Activated CD4-positive, CD25-positive, alpha-beta regulatory T cell treated with anti-CD3 and anti-CD28 coated beads, Interleukin-2, amount 50 U/mL, for 16 hours (primary cell): ENCODE data around the gene CNPY4.

Experiments used
- DNase-seq: peaks from one replicate; pipeline ENCODE4 v3.0.0-alpha.2; 2020; ENCODE audit warnings: low read depth, low spot score

The CNPY4 gene

DNA sequence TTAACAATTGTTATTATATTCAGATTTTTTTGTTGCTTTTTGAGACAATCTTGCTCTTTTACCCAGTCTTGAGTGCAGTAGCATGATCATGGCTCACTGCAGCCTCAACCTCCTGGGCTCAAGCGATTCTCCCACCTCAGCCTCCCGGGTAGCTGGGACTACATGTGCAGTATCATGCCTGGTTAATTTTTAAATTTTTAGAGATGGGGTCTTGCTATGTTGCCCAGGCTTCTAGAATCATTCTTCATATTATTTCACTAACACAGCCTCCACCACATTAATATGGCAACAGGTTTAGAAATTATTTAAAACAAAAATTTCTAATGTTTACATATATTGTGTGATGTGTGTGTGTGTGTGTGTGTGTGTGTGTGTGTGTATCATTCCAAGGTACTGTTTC is 27.8 kb downstream of the CNPY4 start:
- DNase-seq: no peak

DNA sequence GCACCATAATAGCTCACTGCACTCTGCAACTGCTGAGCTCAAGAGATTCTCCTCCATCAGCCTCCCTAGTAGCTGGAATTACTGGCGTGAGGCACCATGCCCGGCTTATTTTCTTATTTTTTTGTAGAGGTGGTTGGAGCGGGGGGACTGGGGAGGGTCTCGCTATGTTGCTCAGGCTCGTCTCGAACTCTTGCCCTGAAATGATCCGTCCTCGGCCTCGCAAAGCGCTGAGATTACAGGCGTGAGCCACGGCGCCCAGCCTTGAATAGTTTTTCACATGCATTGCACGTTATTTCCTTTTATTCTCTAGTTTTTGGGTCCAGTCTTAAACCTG is 28.8 kb downstream of the CNPY4 start:
- DNase-seq: no peak

DNA sequence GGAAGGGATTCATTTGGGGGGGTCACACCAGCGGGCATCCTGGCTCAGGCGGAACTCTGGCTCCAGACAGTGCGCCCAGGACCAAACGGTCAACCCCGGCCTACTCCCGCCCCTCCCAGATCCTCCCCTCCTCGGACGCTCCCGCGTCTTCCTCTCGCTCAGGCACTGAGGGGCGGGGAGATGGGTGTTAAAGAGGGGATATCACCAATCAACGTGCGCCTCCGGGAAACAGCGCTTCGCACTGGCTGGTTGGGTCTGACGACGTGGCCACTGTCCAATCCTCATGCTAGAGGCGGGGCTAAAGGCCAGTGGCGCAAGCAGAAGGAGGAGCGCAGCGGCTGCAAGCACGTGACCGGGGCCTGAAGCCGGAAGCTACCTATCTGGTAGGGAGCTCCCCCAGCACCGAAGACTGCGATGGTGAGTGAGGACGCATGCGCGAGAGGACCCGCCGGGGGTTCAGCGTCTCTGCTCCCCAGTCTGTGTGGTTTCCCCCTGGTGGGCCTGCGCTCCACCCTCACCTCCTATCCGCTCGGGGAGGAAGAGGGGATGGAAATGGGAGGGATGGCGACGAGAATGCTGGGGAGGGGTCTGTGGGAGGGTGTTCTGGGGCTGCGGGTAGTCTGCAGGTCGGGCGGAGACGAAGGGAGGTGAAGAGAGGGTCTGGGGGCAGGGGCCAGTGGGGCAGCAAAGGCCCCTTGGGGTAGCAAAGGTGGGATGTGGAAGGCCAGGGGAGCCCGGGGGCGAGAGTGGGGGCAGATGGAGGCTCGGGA is 29.3 kb downstream of the CNPY4 start, which contains the start of gene LAMTOR4:
Gene LAMTOR4, plus strand, starts transcription at position 360 of the 770 bp plus-strand sequence. Its CDS starts 55 bp downstream, at position 415.
- DNase-seq: peak; percentile 96

DNA sequence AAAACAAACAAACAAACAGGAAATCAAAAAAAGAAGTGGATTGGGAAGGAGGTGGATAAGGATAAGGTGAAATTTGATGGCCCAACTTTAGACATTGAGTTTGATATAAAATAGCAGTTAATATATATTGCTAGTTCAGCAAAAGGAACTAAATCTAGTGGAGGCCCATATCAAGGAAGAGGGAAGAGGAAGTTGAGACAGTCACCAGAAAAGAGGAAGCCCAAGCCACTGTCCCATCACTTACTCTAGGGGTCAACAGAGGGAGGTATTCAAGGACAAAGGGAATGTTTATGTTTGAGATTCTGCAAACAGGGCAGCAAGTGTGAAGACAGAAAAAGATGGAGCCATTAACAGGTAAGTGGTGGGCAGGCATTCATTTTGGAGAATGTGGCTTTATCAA is 33.0 kb downstream of the CNPY4 start:
- no peak for DNase-seq

DNA sequence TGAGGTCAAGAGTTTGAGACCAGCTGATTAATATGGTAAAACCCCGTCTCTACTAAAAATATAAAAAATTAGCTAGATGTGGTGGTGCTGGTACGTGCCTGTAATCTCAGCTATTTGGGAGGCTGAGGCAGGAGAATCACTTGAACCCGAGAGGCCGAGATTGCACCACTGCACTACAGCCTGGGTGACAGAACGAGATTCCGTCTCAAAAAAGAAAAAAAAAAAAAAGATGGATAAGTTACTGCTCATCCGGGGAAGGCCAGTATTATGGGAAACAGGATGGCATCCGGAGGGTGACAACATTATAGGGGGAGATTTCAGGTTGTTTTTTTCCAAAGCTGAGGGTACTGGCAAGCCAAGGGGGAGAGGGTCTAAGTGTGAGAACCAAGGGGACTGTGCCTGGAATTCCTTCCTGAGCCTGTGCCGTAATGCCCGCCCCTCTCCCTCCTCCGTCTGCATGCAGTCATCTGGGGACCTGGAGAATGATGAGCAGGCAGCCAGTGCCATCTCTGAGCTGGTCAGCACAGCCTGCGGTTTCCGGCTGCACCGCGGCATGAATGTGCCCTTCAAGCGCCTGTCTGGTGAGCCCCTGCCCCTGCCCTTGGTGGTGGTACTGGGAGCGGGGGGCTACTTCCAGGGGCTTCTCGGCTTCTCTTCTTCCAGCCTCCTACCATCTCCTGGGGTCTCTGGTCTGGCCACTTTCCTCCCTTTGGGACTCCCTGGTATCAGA is 33.7 kb downstream of the CNPY4 start:
- no peak for DNase-seq

DNA sequence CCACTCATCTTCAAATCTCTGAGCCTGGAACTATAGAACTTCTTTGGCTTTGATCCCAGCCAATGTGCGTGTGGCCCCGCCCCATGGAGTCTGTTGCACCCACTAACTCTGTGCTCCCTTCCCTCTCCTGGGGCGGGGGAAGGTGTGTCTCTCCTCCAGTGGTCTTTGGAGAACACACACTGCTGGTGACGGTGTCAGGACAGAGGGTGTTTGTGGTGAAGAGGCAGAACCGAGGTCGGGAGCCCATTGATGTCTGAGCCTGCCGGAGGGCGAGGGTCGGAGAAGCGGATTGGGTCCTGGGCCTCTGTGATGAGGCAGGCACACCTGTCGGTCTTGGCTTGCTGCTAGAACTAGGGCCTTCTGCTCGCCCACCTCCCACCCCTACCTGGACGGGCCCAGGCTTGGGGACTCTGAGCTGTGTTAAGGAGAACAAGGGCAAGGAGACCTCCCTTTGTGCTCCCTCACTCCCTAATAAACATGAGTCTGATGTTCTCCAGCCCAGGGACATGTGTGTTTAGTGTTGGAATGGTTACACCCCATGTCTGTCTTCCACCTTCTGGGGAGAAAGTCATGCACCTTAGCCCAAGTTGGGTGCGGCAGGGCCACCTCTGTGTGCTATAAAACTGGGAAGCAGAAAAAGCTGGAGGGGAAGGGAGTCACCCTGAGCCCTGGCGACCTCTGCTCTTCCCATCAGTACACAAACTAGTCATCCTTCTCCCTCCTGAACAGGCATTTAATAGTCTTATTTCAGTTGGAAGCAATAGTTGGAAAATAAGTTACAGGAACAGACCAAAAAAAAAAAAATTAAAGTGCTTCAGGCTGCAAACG is 34.5 kb downstream of the CNPY4 start:
- DNase-seq: no peak

DNA sequence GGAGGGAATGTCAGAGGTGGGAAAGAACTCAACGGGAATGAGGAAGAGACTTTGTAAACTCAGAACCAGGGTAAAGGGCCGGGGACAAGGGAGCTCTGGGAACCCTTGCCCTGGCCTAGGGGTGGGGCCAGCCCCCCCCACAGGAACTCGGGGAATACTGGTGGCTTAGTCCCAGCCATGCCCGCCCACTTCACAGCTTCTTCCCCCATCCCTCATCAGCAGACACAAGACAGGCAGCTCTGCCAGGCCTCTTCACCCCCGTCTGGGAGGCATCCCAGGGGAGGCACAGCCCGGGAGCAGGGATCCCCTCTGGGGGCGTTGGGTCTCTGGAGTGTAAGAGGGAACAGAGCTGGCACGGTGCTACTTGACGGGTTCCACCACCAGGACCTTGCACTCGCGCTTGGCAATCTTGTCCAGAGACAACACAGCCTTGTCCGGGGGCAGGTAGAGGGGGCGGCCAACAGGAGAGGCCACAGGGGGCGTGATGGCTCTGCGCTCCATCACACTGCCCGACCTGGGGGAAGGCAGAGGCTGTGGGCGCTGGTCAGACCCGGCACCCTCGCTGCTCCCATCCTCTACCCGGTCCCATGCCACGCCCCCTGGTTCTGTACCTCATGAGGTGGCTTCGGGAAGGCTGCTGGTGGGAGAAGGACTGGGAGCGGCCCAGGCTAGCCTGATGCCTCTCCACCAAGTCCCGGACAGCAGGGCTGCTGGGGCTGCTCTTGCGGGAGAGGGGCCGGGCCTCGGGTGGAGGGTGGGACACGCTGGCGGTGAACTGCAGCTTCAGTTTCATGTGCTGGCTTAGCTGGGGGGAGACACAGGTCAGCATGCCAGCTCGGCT is 35.4 kb downstream of the CNPY4 start:
- no peak for DNase-seq

DNA sequence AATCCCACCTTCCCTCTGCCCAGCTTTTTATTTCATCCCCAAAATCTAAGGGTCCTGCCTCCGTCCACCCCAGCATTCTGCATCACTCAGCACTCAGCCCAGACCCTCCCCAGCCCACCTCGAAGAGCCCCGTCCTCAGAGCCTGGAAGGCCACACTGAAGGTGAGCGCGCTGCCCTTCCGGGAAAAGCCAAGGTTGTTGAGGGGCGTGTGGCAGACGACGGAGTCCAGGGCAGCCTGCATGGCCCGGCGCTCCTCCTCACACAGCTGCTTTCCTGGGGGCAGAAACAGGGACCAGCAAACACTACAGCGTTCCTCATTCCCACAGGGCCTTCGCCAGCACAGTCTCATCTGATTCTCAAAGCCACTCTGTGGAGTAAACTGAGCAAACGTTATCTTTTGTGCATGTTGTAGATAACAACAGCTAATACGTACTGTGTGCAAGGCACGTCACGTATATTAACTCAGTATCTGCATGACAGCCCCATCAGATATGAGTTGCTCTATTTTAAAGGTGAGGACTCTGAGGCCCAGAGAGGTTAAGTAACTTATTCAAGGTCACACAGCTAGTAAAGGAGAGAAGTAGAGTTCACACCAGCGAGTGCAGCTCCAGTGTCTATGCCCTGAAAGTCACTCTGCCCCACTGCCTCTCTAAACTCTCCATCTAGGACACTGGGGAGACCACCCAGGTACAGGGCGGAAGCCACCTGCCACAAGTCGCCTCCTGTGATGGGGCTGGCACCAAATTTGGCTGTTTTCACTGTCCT is 36.3 kb downstream of the CNPY4 start:
- no peak for DNase-seq

DNA sequence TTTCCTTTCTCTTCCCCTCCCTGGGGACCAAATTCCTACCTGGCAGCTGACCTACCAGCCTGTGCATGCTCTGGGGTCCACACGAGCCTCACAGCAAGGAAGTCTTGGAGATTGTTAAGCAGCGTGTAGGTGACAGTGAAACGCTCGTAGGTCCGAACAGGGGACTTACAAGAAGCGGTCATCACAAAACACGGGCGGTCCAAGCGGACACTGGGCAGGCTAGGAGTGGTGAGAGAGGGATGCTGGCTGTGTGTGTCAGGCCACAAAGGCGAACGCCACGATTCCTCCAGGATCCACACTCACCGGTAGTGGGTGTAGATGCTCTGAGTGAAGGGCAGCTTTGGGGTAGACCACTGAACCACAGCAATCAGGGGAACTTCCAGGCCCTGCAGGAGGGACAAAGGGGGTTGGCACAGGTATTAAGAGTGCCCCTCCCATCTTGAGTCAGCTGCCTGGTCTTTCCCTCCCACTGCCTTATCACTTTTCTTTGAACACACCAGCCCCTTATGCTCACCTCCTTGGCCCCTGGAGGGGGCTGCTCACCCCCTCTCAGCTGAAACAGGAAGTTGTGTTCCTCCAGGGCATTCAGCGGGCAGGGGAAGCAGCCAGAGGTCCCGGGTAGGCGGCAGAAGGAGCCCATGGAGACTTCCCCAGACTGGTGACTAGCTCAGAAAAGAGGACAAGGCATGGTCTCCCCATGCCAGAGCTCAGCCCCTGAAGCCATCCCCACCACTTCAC is 37.1 kb downstream of the CNPY4 start:
- no peak for DNase-seq

DNA sequence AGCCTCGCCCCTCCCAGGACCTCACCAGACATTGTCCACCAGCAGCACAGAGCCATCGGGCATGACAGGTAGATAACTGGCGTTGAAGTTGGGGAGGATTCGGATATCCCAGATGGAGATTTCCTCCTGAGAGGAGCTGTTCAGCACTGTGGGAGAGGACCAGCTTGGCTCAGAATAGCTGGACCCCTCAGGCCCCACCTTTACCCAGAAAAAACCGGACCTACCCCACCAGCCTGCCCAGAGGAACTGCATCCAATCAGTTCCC is 37.6 kb downstream of the CNPY4 start:
- DNase-seq: no peak

DNA sequence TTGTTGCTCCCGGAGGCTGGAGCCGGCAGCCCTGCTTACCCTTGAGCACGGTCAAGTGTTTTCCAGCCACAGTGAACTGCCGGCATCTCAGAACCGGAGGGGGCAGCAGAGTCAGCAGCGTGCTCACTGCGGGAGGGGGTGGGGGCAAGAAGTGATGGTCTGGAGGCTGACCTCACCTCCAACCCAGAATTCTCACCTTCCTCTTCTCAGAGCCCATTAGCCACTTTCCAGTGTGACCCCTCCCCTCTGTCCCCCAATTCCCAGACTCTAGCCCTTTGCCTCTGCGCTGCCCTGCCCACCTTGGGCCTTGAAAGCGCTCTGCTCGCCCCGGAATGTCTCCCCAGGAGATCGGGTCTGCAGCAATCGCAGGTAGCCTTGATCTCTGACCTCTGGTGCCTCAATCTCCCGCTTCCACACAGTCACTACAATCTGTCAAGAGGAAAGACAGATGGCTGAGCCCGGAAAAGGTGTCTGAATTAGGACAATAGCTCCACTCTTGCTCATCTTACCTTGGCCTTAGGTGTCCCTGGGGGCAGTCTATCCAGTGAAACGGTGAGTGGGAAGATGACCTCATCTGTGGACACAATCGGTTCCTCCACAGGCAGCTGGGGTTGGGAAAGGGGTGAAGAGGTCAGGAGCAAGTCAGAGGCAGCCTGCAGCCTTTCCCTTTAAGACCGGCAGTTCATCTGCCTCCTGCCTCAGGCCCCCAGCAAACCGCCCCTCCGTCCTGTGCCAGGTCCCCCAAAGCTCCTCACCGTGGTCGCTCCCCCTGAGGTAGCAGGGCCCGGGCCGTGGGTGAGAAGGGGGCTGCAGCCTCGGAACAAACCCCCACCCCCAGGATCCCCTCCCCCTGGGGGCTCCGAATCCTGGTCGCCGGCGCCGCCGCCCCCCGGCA is 38.1 kb downstream of the CNPY4 start:
- DNase-seq: no peak

DNA sequence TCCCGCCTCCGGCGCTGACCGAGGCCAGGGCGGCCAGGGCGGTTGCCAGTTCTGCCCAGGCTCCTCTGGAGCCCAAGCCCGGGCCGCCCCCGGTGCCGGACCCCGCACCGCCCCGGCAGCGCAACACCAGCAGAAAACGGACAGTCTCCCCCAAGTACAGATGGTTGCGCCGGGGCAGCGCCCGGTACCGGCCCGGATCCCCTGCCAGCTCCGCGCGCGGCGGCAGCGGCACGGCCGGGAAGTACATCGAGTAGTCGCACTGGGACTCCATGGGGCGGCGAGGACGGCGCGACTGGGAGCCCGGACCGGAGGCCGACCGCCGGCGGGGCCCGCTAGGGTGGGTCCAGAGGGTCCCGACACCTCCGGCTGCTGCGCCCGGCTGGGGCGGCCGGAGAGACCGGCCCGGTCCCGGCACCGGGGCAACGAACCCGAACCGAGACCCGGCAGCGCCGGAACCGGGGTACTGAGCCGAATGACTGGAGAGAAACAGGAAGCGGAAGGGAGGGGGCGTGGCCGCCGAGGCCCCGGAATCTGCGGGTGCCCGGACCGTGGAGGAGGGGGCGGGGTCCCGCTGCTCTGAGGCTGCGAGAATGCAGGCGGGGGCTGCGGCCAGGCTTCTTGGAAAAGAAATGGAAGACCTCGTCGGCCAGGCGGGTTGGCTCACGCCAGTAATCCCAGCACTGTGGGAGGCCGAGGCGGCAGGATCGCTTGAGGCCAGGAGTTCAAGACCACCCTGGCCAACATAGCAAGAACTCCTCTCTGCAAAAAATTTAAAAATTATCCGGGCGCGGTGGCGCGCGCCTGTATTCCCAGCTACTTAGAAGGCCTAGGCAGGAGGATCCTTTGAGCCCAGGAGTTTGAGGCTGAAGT is 39.0 kb downstream of the CNPY4 start, which contains the start of gene TRAPPC14:
Gene TRAPPC14, minus strand, starts transcription at position 495 of the 870 bp plus-strand sequence. Its CDS starts 224 bp downstream, at position 271.
- peak; percentile 78 for DNase-seq

DNA sequence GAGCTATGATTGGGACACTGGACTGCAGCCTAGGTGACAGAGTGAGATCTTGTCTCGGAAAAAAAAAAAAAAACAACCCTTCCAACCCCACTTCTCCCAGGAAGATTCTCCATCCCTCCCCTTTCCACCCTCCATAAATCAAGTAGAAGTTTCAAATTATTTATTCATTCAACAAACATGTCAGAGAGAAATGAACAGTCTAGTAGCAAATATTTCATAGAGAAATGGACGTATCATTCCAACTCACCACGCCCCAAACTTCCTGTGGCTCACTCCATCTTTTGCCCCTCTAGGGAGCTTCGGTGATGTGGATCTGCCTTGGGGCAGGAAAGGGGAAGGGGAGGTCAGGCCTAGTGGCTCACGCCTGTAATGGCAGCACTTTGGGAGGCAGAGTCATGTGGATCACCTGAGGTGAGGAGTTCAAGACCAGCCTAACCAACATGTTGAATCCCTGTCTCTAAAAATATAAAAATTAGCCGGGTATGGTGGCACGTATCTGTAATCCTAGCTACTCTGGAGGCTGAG is 39.7 kb downstream of the CNPY4 start:
- DNase-seq: no peak

DNA sequence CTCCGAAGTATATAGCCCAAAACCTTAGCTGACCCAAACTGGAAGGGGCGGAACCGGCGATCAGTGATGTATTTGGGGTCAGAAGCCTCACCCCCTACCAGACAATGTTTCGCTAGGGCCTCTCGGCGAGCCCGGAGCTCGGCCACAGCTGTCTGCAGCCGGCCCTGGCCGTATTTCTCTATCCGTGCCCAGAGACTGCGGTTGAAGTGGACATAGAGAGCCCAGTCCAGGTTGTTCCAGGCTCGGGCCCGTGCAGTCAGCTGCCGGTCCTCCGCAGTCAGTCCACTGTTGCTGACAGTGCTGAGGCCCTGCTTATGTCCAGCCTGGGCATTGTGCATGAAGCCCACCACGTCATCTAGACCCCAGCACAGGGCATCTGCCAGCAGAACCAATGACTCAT is 40.6 kb downstream of the CNPY4 start:
- DNase-seq: no peak

DNA sequence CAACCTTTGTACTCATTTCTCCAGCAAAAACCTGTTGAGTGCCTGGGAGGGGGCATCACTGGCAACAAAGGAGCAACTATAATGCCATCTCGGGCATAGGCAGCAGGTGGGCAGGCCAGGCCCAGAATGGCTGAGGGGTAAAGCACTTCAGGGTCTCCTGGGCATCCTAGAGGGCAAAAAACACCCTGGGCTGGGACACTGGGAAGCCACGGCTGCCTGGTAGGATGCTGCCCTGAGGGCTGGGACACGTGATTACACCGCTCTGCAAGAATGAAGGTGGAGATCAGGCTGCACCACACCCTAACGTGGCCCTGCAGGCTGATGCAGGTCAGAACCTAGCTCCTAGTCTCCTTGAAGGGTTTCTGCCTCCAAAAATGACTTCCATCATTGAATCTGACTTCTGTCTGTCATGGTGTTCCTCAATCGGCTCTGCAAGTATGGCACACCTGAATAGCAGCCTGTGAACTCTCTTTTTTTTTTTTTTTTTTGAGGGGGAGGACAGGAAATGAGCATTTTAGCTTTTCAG is 43.6 kb downstream of the CNPY4 start:
- DNase-seq: no peak

DNA sequence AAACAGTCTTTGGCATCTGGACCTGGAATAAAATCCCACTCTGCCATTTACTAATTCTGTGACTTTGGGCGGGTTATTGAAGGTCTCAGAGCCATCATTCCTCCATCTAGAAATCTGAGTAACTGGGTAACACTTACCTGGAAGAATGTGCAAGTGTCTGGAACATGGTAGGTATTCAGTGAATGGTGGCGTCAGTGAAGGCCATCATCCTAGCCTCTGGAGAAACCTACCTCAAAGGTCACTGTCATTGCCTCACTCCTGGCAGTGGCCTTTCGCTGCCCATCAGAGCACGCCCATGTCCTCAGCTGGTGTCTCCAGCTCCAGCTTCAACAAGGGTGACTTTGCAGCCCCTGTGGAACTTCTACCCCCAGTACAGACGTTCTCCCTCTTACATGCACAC is 44.4 kb downstream of the CNPY4 start:
- no peak for DNase-seq

DNA sequence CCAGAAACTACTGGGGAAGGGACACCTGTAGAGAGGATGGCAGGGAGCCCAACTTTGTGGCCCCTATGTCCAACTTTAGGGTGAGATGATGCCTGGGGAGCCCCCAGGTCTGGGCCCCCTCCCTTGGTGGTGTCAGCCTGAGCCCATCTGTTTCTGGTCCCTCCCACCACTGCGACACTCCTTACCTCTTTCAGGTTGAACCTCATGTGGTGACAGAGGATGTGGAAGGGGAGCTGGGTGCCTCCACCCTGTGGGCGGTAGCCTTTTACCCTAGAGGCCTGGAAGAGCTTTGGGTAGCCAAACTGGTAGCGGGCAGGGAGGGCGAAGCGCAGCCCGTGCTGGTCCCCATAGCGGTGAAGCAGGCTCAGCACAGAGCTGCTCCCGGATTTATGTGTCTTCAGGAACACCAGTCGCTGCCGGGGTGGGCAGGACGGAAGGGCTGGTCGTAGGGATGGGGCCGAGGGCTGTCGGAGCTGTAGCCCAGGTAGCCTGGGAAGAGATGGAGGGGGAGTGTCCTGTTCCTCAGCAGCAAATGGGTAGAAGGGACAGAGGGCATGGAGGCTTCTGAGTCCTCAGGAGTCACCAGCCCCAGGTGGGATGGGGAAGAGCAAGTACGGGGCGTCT is 47.0 kb downstream of the CNPY4 start:
- DNase-seq: no peak
